Colon (tissue), 2 donors: Measurements from ENCODE around the gene REPS1.
"Not testable (repeated sequence)": the region's sequence is repeated elsewhere in the genome, so short reads cannot be mapped to it uniquely, and the experiment has no call there.

ENCODE experiments used
- FAIRE-seq: peaks from 2 replicates; lab custom pipeline; 2012; peaks lifted over from hg19 to GRCh38; lab: Jason Lieb, UNC
- donor health status: control.
- donor health status: control.

REPS1 gene

DNA sequence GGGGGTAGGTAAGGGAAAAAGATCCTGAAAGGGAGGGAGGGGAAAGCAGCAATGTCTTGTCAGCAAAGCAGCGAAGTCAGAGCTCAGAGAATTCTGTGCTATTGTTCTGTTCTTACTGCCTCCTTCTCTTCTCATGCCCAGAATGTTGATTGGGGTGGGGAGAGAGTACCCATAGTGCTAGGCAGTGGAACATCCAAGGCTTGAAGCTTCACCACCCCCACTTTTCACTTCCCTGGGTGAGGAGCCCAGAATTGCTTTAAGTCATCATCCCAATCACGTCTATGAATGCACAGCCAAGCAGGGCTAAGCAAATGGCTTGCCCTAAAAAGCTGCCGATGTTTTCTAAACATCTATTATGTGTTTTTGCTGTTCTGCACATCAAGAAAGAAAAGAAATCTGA lies 16.5 kb downstream of the REPS1 start:
- no peak for FAIRE-seq

DNA sequence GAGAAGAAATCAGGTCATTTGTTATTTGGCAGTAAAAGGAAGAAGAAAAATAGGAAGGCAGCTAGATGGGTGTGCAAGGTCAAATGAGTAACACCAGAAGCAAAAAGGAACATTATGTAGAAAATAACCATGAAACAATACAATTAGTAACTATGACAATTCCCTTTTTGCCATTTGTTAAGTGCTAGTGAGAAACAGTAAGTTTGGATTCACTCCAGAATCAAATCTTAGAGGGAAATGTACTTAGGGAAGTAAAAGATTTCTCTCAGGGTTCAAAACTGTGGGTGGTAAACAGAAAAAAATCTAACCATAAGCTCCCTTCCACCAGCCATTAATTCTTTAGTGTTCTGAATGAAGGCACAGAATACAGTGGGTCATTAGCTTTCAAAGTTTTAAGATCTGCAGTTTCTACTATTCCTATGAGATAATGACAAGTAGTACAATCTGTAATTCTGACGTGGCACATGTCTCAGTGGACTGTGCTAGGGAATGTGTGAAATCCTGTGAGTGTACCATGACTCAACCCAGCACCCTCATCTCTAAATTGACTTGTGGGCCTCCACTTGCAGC lies 17.1 kb downstream of the REPS1 start:
- FAIRE-seq: no peak

DNA sequence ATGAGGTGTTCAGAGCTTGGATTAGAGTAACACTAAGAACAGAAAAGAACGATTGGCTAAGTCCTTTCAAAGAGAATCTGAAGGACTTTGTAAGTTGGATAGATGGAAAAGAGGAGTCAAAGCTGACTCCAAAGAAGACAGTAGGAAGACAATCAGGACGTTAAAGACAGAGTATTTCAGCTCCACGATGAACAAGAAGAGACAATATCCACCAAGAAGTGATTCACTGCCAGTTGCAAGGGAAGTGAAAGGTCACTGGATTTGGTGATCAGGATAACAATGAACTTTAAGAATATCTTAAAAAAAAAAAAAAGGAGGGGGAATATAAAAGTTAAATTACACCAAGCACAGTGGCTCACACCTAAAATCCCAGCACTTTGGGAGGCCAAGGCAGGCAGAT lies 17.9 kb downstream of the REPS1 start:
- no peak for FAIRE-seq

DNA sequence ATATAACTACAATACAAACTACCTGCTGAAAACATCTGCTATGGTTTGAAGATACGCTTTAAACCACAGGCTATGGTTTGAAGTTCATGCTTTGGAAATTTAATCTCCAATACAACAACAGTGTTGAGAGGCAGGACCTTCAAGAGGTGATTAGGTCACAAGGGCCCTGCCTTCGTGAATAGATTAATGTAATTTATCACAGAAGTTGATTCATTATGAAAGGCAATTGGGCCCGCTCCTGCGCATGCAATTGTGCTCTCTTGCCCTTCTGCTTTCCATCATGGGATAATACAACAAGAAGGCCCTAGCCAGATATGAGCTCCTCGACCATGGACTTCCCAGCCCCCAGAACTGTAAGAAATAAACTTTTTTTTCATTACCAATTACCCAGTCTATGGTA lies 21.2 kb downstream of the REPS1 start:
- no peak for FAIRE-seq

DNA sequence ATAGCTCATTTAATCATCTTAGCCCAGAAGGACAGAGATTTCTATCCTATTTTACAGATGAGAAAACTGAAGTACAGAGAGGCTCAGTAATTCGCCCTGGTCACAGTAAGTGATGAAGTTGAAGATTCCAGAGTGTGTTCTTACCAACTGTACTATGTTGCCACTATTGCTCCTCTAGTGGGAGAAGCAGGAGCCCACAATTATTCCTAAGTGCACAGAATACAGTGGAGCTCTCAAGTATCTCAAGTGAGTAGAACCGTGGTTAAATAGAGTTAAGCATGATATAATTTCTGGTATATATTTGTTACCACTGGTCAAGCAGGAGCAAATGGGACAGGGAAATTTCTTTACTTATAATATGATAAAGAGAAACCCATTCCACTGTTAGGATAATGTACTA lies 22.1 kb downstream of the REPS1 start:
- no peak for FAIRE-seq

DNA sequence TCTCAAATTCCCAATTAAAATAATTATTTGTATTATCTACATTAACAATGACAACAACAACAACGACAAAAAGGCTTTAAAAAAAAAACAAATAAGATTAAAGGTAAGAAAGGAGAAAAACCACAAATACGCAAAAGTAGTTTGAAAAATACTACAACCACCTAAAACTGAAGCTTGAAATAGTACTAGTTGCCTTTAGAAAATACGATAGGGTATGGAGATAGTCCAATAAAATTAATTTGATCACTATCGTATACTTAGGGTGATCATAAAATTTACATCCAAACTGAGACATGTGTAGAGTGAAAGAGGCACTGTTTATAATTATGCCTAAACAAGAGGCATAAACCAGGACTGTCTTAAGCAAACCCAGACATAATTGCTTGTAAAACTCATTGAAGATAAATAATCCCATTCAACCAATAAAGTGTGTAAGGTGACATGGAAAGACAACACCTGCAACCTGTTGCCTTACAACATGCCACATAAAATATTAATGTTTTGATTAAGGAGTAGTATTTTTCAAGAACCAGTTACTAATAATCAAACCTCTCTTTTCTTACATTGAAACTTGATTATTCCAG lies 22.7 kb downstream of the REPS1 start:
- FAIRE-seq: peak; percentile 49

DNA sequence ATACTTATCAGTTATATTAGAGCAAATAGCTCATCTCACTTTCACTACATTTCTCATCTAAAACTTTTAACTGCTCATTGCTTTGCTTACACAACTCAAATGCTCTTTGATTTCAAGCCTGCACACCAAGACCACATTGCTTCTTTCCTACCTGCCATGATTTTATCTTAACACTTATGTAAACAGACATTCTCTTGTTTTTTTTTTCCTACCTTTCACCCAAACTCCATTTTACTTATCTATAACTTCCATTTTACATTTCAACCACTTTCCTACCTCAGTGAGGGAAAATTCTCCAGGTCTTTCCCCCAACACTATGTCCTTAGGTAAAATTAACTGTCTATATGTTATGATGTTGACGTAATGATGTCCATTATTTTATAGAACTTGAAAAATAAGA lies 24.0 kb downstream of the REPS1 start:
- no peak for FAIRE-seq

DNA sequence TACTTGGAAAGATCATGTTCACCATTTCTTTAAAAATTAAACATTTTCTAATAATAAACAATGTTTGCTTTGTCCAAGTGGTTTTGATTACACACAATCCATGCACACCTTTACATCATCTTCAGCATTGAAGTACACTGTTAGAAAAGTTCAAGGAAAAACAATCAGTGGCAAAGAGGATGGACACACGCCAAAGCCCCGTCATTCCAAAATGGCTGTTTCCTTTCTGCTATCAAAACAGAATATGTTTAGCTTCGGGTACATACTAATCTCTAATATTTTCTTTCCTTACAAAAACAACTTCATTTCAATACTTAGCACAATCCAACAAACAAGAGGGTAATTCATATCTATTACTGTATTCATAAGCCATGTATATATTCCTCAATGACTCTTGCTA lies 24.5 kb downstream of the REPS1 start:
- no peak for FAIRE-seq

DNA sequence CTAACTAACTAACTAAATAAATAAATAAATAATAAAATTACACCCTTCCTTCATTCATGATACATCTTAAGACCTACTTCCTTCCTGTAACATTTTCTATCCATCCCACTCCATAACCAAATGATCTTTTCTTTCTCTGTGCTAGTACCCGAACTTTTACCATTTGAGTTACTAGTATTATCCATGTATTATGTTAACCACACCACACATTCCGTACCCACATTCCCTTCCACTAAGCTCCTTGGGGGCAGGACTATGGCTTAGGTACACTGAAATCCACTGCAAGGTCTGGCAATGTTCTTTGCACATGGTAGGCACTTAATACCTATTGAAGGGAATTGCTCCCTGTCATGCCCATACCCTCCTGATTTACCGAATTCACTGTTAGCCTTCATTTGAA lies 24.9 kb downstream of the REPS1 start:
- FAIRE-seq: no peak

DNA sequence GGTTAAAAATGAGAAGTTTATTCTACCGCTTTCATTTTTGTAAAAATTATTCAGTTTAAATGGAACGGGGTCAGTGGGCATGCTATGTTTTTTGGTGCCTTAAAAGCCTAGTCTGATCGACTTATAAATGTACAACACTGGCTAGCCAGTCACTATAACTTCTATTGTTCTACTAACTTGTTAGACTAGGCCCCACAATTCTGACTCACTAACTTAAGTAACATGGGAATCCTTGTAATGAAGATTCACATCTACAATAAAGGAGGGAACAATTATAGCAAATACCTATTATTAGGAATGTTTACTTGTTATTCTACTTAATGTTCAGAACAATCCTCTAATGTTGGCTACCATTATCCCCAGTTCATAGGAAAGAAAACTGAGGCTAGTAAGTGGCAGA lies 28.5 kb downstream of the REPS1 start:
- no peak for FAIRE-seq

DNA sequence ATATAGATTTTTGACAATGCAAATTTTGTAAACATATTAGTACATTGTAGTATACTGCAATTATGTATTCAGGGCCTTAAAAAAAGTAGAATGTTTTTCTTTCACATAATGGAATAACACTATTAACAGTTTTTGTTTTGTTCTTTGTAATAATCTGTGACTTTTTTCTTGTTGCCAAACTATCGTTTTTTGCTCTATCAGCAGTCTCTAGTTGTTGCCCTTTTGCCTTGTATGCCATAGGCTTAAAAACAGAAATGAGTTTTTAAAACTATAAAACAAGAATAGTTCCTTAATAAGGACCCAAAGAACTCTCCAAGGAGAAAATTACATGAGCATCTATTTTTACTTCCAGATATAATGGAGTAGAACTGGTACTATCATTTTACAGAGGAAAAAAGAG lies 29.5 kb downstream of the REPS1 start:
- FAIRE-seq: no peak

DNA sequence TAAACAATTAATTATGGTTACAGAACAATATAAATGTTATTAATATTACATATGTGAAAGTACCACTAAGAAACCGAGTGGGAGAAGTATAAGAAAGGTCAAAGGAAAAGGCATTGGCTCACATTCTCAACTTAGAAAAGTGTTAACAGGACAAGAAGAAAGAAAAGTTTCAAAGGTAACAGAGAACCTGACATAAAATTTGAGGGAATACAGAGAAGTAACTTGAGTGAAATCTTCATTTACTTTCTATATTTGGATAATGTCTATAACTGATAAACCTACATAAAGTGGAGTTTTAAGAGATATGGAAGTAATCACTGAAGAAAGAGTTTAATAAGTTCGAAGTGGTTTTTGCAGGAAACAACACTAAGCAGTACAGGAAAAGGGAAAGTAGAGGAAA lies 30.1 kb downstream of the REPS1 start:
- peak; percentile 62 for FAIRE-seq

DNA sequence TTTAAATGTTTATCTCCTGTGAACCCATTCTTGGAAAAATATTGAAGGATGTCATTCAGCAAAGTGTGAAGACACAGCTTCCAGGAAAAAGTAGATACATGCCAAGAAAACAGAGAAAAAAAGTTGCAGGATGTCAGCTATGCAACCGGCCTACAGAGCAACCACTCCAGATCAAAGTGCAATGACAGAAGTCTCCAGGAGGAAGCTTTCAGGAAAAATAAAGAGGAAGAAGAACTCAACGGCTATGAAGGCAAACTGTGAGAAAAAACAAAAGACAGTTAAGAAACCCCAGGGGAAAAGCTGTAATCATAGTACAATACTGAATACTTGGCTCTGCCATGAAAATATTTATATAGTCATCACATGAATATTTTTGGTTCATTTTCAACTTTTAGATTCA lies 30.6 kb downstream of the REPS1 start:
- FAIRE-seq: no peak

DNA sequence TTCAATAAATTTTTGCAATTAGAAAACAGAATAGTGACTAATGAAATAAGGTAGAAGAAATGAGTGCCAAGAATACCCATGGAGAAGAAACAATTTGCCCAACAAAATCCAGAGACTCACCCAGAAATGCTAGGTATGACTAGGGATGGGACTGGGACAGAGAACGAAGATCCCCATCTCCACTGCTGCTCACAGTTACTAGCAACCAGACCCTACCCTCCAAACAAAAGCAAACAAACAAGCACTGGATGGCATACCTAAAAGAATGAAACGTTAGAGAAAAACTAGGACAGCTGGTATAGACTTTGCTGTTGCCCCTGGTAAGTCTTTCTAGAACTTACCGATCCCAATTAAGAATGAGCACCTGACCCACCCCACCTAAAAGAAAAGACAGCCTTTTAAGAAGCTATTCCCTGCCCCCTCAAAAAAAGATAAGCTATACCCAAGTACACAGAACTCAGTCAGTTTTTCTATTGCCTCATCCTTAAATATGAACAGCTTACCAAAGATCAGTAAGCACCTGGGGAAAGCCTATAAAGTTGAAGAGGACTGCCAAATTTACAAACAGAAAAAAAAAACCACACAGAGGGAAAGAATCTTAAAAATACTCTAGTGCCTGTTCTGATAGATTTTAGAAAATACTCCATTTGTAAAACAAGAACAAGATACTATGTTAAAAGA lies 31.7 kb downstream of the REPS1 start:
- no peak for FAIRE-seq

DNA sequence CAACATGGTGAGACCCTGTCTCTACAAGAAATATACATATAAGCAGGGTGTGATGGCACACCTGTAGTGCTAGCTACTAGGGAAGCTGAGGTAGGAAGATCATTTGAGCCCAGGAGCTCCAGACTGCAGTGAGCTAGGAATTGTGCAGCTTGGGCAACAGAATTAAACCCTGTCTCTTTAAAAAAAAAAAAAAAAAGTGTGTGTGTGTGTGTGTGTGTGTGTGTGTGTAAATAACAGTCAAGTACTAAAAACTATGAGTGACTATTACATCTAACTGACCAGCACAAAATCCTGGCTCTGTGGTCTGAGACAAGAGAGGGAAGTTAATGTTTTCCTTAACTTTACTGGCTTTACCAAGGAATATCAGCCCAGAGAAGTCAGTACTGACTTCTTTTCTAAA lies 32.8 kb downstream of the REPS1 start:
- FAIRE-seq: no peak

DNA sequence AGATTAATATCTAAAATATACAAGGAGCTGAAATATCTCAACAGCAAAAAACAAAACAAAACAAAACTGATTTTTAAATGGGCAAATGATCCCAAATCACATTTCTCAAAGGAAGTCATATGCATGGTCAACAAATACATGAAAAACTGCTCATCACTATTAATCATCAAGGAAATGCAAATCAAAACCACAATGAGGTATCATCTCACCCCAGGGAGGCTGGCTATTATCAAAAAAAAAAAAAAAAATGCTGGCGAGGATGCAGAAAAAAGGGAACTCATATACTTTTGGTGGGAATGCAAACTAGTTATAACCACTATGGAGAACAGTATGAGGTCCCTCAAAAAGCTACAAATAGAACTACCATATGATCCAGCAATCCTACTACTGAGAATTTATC lies 34.6 kb downstream of the REPS1 start:
- no peak for FAIRE-seq

DNA sequence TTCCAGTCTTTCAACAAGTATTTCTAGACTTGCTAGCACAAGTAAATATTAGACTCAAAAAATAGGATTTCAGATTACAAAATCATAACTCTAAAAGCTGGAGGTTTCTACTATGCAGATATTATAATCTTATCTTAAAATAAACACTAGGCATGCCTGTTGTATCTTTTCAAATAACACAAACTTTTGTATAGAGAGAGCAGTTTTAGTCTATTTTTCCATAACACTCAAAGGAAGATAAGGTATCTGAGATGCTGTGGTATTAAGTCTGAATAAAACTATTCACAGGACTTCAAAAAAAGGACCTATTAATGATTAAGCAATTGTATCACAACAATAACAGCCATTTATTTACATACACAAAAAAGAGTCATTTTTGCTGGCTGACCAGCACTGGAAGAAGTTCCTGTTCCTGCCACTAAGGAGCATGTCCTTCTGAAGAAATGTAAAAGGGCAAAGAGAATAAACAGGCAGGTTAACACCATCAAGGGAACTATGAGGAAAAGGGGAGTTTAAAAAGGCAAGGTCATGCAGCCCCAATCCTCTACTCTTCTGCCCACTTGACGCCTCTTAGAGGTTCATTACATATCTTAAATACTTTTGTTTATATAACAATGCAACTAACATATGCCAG lies 39.4 kb downstream of the REPS1 start:
- no peak for FAIRE-seq

DNA sequence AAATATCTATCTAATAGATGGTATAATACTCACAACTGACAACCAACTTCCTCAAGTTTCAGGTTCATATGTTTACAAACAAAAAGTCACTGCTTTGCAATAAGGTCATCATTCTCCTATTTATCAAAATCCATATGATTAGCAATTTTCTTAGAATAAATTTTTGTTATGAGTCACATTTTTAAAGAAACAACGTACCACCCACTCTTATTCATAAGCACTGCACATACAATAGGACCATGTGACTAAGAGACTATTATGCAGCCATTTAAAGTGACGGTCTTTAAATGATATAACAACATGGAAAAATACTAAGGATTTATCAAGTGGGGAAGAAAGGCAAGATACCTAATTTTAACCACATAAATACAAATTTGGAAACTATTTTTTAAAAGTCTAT lies 40.0 kb downstream of the REPS1 start:
- peak; percentile 49 for FAIRE-seq

DNA sequence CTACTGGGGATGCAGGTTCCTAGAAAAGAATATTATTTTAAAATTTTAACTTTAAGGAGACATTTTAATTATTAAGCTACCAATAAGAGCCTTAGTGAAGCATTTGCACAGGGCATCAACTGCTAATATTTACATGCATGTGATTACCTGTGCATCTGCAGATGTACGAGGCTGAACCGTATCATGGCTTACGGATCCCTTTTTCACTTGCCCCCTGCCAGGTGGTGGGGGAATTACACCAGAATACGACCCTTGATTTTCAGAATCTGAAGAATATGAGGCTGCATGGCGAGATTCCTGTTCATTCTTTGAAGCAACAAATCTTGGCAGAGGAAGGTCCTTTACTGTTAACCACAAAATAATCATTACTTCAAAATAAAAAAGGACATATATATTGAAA lies 42.7 kb downstream of the REPS1 start:
- FAIRE-seq: no peak

DNA sequence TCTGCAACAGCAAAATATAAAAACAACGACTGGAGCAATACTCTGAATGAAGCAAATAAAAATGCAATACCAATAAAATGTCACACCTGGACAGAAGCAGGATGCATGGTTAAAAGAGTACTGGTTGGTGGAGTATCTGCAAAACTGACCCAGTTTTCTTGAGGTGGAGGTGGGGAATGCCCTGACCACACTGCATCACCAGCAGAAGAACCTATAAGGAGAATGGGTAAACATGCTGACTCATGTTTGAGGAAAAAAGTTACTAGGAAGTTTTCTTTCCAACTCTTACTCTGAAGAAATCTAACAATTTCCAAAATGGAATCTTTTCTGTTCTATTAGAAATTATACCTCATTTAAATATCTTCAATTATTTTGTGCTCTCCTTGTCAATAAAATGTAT lies 43.6 kb downstream of the REPS1 start:
- FAIRE-seq: no peak

DNA sequence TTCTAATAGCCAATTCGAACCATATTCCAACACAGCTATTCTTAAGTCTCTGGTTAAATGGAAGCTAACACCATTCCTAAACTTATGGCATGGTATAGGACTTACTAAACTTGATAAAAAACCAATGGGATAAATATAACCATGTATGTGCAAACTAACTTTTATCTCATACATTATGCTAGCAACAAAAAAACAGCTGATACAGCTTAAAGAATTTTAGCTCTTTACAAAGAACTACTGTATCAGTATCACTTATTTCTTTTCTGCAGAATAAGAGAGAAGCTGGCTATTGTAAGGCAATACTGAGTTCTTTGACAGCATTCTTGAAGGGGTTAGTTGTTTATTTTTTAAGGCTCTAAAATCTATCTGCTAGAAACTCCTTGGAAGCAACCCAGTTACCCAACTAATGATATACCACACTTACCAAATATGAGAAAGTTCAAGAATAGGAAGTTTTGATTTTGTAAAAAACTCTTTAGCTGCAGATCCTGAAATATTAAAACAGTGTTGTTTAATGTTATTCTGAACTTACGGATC lies 44.9 kb downstream of the REPS1 start:
- FAIRE-seq: no peak

DNA sequence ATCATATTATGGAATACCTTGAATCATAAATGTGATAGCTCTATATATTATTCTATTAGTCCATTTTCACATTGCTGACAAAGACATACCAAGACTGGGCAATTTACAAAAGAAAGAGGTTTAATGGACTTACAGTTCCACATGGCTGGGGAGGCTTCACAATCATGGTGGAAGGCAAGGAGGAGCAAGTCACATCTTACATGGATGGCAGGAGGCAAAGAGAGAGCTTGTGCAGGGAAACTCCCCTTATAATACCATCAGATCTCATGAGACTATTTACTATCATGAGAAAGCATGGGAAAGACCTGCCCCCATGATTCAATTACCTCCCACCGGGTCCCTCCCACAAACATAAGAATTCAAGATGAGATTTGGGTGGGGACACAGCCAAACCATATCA lies 51.2 kb downstream of the REPS1 start:
- FAIRE-seq: not testable (repeated sequence)

DNA sequence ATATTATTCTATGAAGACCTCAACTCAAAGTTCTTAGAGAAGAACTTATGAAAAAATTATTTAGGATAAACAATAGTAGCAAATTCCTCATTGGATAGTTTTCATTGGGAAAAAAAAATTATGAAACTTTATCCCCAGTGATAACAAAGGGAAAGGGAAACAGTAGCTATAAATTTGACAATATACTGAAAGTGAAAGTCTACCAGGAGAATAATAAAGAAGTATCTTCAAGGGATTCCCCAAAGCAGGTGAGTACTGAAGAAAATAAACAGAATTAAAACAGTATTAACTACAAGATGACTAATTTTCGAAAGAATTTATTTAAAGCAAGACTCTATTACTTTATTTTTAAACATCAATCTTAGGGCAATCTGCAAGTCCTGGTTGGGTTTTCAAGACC lies 56.4 kb downstream of the REPS1 start:
- no peak for FAIRE-seq
